ENCODE measurements around the gene LRP2. TPM values are rescaled to one million over a fixed set of nuclear protein-coding genes. Genes with fewer than 3 reads are reported as not detected.

LRP2 gene
- total and polyA plus RNA-seq, 4 donors, result 0.09 TPM; not detected in 3

- no peak for ATAC-seq (ENCODE audit: low FRiP score)
- Histone ChIP-seq H3K9me3 (ENCODE audit: control insufficient read depth, low read length) (no peaks in the 10 kb centered on the region), H3K36me3 (ENCODE audit: control insufficient read depth in 1 of 2, insufficient read depth in 2 of 2, low read length in 1 of 2) (no peaks in the 10 kb centered on the region), H3K27me3 (ENCODE audit: control insufficient read depth in 1 of 2, insufficient read depth in 2 of 2, low read length in 1 of 2) (no peaks in the 10 kb centered on the region), H3K27ac (ENCODE audit: low read depth in 1 of 2, low read length in 2 of 2) (no peak overlapping the region), H3K4me3 (ENCODE audit: low read length in 2 of 2) (no peak overlapping the region), H3K4me1 (ENCODE audit: control insufficient read depth in 1 of 2, insufficient read depth in 2 of 2, low read length in 2 of 2) (no peaks in the 10 kb centered on the region)
- WGBS, 2 donors, result 9 to 10% methylated on average over 2 of the region's 2 CpGs
- intact Hi-C loops (cut with DNase I), result loop anchor here in 1 of 2 donors (10.0 kb wide), 1 partner anchor 158 kb away; no protein-coding TSS in a partner anchor
- no peak for DNase-seq
Measured at GRCh38 chr2:169116327-169116726, 246.0 kb downstream of the LRP2 start.

- WGBS, 2 donors, result 91 to 94% methylated on average over 4 of the region's 4 CpGs
- Histone ChIP-seq H3K27me3 (ENCODE audit: control insufficient read depth in 1 of 2, insufficient read depth in 2 of 2, low read length in 1 of 2) (no peaks in the 10 kb centered on the region), H3K4me3 (ENCODE audit: low read length in 2 of 2) (no peak overlapping the region), H3K9me3 (ENCODE audit: control insufficient read depth, low read length) (no peaks in the 10 kb centered on the region), H3K27ac (ENCODE audit: low read depth in 1 of 2, low read length in 2 of 2) (no peak overlapping the region), H3K4me1 (ENCODE audit: control insufficient read depth in 1 of 2, insufficient read depth in 2 of 2, low read length in 2 of 2) (no peaks in the 10 kb centered on the region), H3K36me3 (ENCODE audit: control insufficient read depth in 1 of 2, insufficient read depth in 2 of 2, low read length in 1 of 2) (no peaks in the 10 kb centered on the region)
- DNase-seq, result no peak
- no peak for ATAC-seq (ENCODE audit: low FRiP score)
- intact Hi-C loops (cut with DNase I), result loop anchor here in 1 of 2 donors (5.0 to 10.0 kb wide), 2 partner anchors 108 to 161 kb away; no protein-coding TSS in a partner anchor
Measured at GRCh38 chr2:169114056-169114455, 248.3 kb downstream of the LRP2 start.

DNA sequence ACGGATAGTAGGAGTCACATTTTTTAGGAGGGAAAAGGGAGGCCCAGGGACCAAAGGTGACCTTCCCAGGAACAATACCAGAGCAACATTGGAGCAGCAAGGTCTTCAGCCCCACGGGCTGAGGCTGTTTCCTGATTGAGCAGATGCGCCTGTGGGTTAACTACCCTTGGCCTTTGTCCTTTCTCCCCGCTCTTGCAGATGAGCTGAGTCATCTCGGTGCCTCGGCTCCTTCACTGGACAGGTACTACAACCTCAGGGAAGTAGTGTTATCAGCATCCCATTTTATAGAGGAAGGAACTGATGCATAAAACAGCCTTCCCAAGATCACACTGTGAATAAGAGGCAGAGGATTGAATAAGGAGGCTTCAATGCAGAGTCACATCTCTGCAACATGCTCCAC, 249.5 kb downstream of the LRP2 start:
- DNase-seq, result no peak
- WGBS, 2 donors, result 92% methylated on average over 6 of the region's 6 CpGs
- Histone ChIP-seq H3K36me3 (ENCODE audit: control insufficient read depth in 1 of 2, insufficient read depth in 2 of 2, low read length in 1 of 2) (no peaks in the 10 kb centered on the region), H3K4me3 (ENCODE audit: low read length in 2 of 2) (no peak overlapping the region), H3K27ac (ENCODE audit: low read depth in 1 of 2, low read length in 2 of 2) (no peak overlapping the region), H3K9me3 (ENCODE audit: control insufficient read depth, low read length) (no peaks in the 10 kb centered on the region), H3K4me1 (ENCODE audit: control insufficient read depth in 1 of 2, insufficient read depth in 2 of 2, low read length in 2 of 2) (no peaks in the 10 kb centered on the region), H3K27me3 (ENCODE audit: control insufficient read depth in 1 of 2, insufficient read depth in 2 of 2, low read length in 1 of 2) (no peaks in the 10 kb centered on the region)
- intact Hi-C loops (cut with DNase I), result loop anchor here in 1 of 2 donors (5.0 to 10.0 kb wide), 2 partner anchors 109 to 162 kb away; no protein-coding TSS in a partner anchor
- no peak for ATAC-seq (ENCODE audit: low FRiP score)

GRCh38 chr2:169110916-169111315, 251.4 kb downstream of the LRP2 start:
- no peaks in the 10 kb centered on the region for H3K9me3 ChIP-seq (ENCODE audit: control insufficient read depth, low read length)
- intact Hi-C loops (cut with DNase I), result loop anchor here in 1 of 2 donors (5.0 to 10.0 kb wide), 2 partner anchors 111 to 164 kb away; no protein-coding TSS in a partner anchor
- no peak overlapping the region for H3K27ac ChIP-seq (ENCODE audit: low read depth in 1 of 2, low read length in 2 of 2)
- H3K36me3 ChIP-seq (ENCODE audit: control insufficient read depth in 1 of 2, insufficient read depth in 2 of 2, low read length in 1 of 2), result no peaks in the 10 kb centered on the region
- peaks cover 0 to 3% of the 10 kb centered on the region in 2 donors for H3K27me3 ChIP-seq (ENCODE audit: control insufficient read depth in 1 of 2, insufficient read depth in 2 of 2, low read length in 1 of 2)
- H3K4me1 ChIP-seq (ENCODE audit: control insufficient read depth in 1 of 2, insufficient read depth in 2 of 2, low read length in 2 of 2), result no peaks in the 10 kb centered on the region
- 48 to 55% methylated on average over 18 of the region's 18 CpGs for WGBS, 2 donors
- H3K4me3 ChIP-seq (ENCODE audit: low read length in 2 of 2), result no peak overlapping the region
- DNase-seq (no peak), ATAC-seq (ENCODE audit: low FRiP score) (no peak)

GRCh38 chr2:169110419-169110818, 251.9 kb downstream of the LRP2 start:
- no peaks in the 10 kb centered on the region for H3K9me3 ChIP-seq (ENCODE audit: control insufficient read depth, low read length)
- no peak for DNase-seq
- no peak overlapping the region for H3K27ac ChIP-seq (ENCODE audit: low read depth in 1 of 2, low read length in 2 of 2)
- intact Hi-C loops (cut with DNase I), result loop anchor here in 1 of 2 donors (5.0 to 10.0 kb wide), 2 partner anchors 112 to 164 kb away; no protein-coding TSS in a partner anchor
- peaks cover 0 to 3% of the 10 kb centered on the region in 2 donors for H3K27me3 ChIP-seq (ENCODE audit: control insufficient read depth in 1 of 2, insufficient read depth in 2 of 2, low read length in 1 of 2)
- no peak for ATAC-seq (ENCODE audit: low FRiP score)
- no peaks in the 10 kb centered on the region for H3K4me1 ChIP-seq (ENCODE audit: control insufficient read depth in 1 of 2, insufficient read depth in 2 of 2, low read length in 2 of 2)
- WGBS, 2 donors, result 71 to 76% methylated on average over 7 of the region's 7 CpGs
- H3K36me3 ChIP-seq (ENCODE audit: control insufficient read depth in 1 of 2, insufficient read depth in 2 of 2, low read length in 1 of 2), result no peaks in the 10 kb centered on the region
- no peak overlapping the region for H3K4me3 ChIP-seq (ENCODE audit: low read length in 2 of 2)

- DNase-seq, result peak; percentile 79 to 83
- peak; percentile 72 for ATAC-seq (ENCODE audit: low FRiP score)
- Histone ChIP-seq H3K27me3 (ENCODE audit: control insufficient read depth in 1 of 2, insufficient read depth in 2 of 2, low read length in 1 of 2) (peaks cover 0 to 3% of the 10 kb centered on the region in 2 donors), H3K36me3 (ENCODE audit: control insufficient read depth in 1 of 2, insufficient read depth in 2 of 2, low read length in 1 of 2) (no peaks in the 10 kb centered on the region), H3K4me1 (ENCODE audit: control insufficient read depth in 1 of 2, insufficient read depth in 2 of 2, low read length in 2 of 2) (no peaks in the 10 kb centered on the region), H3K27ac (ENCODE audit: low read depth in 1 of 2, low read length in 2 of 2) (no peak overlapping the region), H3K4me3 (ENCODE audit: low read length in 2 of 2) (no peak overlapping the region), H3K9me3 (ENCODE audit: control insufficient read depth, low read length) (no peaks in the 10 kb centered on the region)
- 45 to 49% methylated on average over 21 of the region's 21 CpGs for WGBS, 2 donors
- intact Hi-C loops (cut with DNase I), result loop anchor here in 1 of 2 donors (5.0 to 10.0 kb wide), 3 partner anchors 113 to 285 kb away; no protein-coding TSS in a partner anchor
Measured at GRCh38 chr2:169109502-169110409, 252.6 kb downstream of the LRP2 start.

DNA sequence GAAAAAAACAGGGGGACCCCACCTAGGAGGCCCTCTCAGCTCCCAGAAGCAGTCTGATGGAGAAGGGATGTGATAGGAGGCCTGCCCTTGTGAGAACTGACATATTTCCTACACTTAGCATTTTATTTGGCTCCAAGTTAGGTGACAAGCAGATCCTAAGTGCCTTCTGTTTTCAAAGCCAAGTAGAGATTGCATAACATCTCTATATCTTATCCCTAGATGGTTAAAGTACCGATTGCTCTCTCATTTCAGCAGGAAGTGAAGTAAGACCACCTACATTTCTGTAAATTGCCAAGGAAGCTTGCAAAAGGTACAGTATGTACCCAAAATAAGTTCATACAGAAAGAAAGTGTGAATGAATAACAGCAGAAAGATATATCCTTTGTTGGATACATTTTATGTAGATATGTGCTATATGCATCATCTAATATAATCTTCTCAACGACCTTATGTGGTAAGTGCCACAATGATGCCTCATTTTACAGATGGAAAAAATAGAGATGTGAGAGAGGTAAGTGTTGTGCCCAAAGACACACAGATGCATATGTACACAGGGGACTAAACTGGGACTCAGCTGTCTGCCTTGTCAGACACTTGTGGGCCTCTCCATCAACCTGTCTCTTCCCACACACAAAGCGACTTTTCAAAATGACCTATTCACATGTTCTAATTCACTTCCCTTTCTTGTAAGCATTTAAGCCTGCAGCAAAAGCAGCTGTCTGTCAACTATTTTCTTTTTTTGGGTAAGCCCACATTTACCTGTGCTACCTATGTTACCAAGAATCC, 254.0 kb downstream of the LRP2 start:
- H3K4me3 ChIP-seq (ENCODE audit: low read length in 2 of 2), result no peak overlapping the region
- H3K4me1 ChIP-seq (ENCODE audit: control insufficient read depth in 1 of 2, insufficient read depth in 2 of 2, low read length in 2 of 2), result no peaks in the 10 kb centered on the region
- WGBS, 2 donors, result 66 to 73% methylated on average over 3 of the region's 3 CpGs
- intact Hi-C loops (cut with DNase I), result loop anchor here in 1 of 2 donors (10.0 kb wide), 1 partner anchor 287 kb away; no protein-coding TSS in a partner anchor
- no peak for DNase-seq
- H3K27me3 ChIP-seq (ENCODE audit: control insufficient read depth in 1 of 2, insufficient read depth in 2 of 2, low read length in 1 of 2), result peaks cover 0 to 3% of the 10 kb centered on the region in 2 donors
- no peak for ATAC-seq (ENCODE audit: low FRiP score)
- H3K36me3 ChIP-seq (ENCODE audit: control insufficient read depth in 1 of 2, insufficient read depth in 2 of 2, low read length in 1 of 2), result no peaks in the 10 kb centered on the region
- no peak overlapping the region for H3K27ac ChIP-seq (ENCODE audit: low read depth in 1 of 2, low read length in 2 of 2)
- H3K9me3 ChIP-seq (ENCODE audit: control insufficient read depth, low read length), result no peaks in the 10 kb centered on the region

DNA sequence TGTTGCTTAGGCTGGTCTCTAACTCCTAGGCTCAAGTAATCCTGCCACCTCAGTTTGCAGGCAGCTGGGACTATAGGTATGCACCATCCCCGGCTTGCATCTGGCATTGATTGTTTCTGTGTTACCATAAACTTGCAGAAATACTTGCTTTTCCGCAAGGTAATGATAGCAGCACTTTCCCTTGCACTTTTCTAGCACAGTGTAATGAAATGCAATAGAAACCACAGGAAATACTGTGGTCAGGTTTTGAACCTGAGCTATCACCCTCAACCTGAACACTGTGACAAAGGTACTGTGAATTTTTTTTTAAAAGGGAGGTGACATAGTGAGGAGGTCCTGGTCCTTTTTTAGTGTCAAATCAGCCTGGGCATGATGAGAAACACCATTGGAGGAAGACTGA, 254.7 kb downstream of the LRP2 start:
- H3K4me1 ChIP-seq (ENCODE audit: control insufficient read depth in 1 of 2, insufficient read depth in 2 of 2, low read length in 2 of 2), result no peaks in the 10 kb centered on the region
- ATAC-seq (ENCODE audit: low FRiP score) (no peak), DNase-seq (no peak)
- H3K27me3 ChIP-seq (ENCODE audit: control insufficient read depth in 1 of 2, insufficient read depth in 2 of 2, low read length in 1 of 2), result peaks cover 0 to 3% of the 10 kb centered on the region in 2 donors
- no peak overlapping the region for H3K4me3 ChIP-seq (ENCODE audit: low read length in 2 of 2)
- intact Hi-C loops (cut with DNase I), result loop anchor here in 1 of 2 donors (10.0 kb wide), 1 partner anchor 287 kb away; no protein-coding TSS in a partner anchor
- no peaks in the 10 kb centered on the region for H3K36me3 ChIP-seq (ENCODE audit: control insufficient read depth in 1 of 2, insufficient read depth in 2 of 2, low read length in 1 of 2)
- H3K9me3 ChIP-seq (ENCODE audit: control insufficient read depth, low read length), result no peaks in the 10 kb centered on the region
- 79% methylated on average over 2 of the region's 2 CpGs for WGBS, 2 donors
- no peak overlapping the region for H3K27ac ChIP-seq (ENCODE audit: low read depth in 1 of 2, low read length in 2 of 2)
